Measurements from ENCODE around the gene ETFB. TPM values are rescaled to one million over a fixed set of nuclear protein-coding genes. Genes with fewer than 3 reads are reported as not detected.

Gene ETFB
- total and polyA plus RNA-seq, 5 experiments from 2014 or later: 46.2 to 104 (median 85.8) TPM

DNA sequence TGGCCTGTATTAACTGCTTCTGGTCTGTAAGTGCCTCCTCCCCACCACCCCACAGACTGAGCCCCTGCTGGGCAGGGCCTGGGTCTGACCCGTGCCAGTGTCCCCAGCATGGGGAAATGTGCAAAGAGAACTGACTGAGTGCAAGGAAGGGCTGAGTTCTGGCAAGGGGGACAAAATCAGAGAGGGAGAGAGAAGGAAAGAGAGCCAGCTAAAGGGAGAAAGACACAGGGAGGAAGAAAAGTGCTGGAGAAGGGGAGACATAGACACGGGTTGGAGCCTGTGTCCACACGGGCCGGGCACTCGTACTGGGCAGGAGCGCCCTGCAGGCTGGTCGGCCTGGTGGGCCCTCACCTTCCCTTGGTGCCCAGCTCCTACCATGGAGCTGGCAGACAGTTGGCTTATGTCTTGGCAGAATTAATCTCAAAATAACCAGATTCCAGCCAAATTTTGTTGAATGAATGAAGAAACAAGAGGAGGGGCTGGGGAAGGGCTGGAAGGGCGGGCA is 5.0 kb upstream of the ETFB start:
- Mint-ChIP-seq H3K27ac (peak overlapping the region; percentile 41 to 98 (median 92)), H3K36me3 (no peaks in the 10 kb centered on the region), H3K27me3 (no peaks in the 10 kb centered on the region), H3K9me3 (no peaks in the 10 kb centered on the region), H3K4me3 (peak overlapping the region; percentile 46 to 100 (median 80)), H3K4me1 (peaks cover 54 to 84% (median 80%) of the 10 kb centered on the region in 4 donors)
- POLR2A ChIA-PET: interaction anchor here (1.3 kb wide), 1 partner anchor 41 kb away, joined by 3 read pairs; no protein-coding TSS in a partner anchor
- DNase-seq: no peak
- no peak for ATAC-seq

DNA sequence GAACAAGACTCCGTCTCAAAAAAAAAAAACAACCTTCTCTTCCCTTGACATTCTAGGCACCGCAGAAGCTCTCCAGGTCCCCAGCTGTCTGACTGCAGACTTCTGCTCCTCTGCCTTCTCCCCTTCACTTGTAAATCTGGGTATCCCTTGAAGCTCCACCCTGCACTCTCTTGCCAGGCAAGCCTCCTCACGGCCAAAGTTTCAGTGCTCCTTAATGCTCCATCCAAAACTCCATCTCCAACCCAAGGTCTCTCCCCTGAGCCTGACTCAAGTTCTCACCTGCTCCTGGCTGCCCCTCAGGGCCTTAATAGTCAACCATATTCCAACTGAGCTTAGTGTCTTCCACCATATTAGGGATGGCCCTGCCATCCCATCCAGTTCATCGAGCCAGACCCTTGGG is 4.0 kb upstream of the ETFB start:
- Mint-ChIP-seq H3K36me3 (no peaks in the 10 kb centered on the region), H3K4me1 (peaks cover 58 to 87% (median 79%) of the 10 kb centered on the region in 4 donors), H3K4me3 (peak overlapping the region; percentile 19 to 100 (median 62)), H3K27me3 (no peaks in the 10 kb centered on the region), H3K27ac (peak overlapping the region; percentile 57 to 98 (median 92)), H3K9me3 (no peaks in the 10 kb centered on the region)
- POLR2A ChIA-PET: interaction anchor here (1.3 kb wide), 1 partner anchor 42 kb away, joined by 3 read pairs; no protein-coding TSS in a partner anchor
- DNase-seq (no peak), ATAC-seq (no peak)

DNA sequence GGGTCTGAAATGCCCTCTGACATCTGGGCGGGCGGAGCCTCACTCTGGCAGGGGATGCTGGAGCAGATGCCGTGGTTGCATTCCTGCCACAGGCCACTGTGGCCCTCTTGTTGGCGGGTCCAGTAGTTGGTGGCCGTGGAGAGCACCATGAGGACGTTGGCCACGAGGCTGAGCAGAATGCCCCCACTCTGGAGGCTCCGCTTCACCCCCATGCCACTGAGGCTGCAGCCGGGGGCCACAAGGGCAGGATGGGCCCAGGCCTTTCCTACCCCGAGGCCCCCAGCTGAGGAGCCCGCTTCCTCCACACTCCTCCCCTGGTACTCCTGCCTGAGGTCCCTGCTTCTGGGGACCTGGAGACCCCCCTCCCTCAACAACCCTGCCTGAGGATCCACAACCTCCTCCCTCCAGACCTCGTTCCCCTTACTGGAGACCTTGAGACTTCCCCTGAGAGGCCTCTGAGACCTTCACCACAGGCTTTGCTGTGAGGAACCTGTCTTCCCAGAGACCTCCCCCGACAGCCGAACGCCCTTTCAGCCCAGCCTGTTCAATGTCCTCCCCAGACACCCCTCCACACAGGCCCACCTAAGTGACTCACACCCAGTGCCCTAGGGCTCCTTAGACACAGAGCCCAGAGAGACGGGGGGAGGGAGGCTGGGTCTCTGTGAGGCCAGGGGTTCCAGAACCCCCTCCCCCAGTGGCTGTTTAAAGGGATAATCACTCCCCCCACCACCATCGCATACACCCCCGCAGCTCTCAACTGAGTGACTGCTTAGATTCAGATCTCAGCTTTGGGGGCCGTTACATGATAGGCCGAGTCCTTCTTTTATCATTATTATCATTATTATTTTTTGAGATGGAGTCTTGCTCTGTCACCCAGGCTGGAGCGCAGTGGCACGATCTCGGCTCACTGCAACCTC is 2.4 kb upstream of the ETFB start, which contains the start of gene CLDND2:
CLDND2 (minus strand) TSS at position 638 of the 917 bp plus-strand sequence; CDS start at position 212, 426 bp downstream.
- H3K4me1 Mint-ChIP-seq: peaks cover 61 to 83% (median 77%) of the 10 kb centered on the region in 4 donors
- no peaks in the 10 kb centered on the region for H3K27me3 Mint-ChIP-seq
- H3K4me3 Mint-ChIP-seq: peak within 1 kb of the TSS; percentile 93 to 100 (median 98)
- peak in 6 of 10 donors; percentile 10 to 54 (median 30) for DNase-seq
- POLR2A ChIA-PET: interaction anchor here (1.3 to 1.5 kb wide), 5 partner anchors 14 to 245 kb away, joined by 3 to 5 read pairs (median 4); no protein-coding TSS in a partner anchor
- no peaks in the 10 kb centered on the region for H3K9me3 Mint-ChIP-seq
- peak within 1 kb of the TSS; percentile 91 to 98 (median 96) for H3K27ac Mint-ChIP-seq
- no peak for ATAC-seq
- H3K36me3 Mint-ChIP-seq: no peaks in the 10 kb centered on the region

- H3K27ac Mint-ChIP-seq: peak overlapping the region; percentile 83 to 98 (median 96)
- peaks cover 63 to 83% (median 77%) of the 10 kb centered on the region in 4 donors for H3K4me1 Mint-ChIP-seq
- H3K27me3 Mint-ChIP-seq: no peaks in the 10 kb centered on the region
- DNase-seq (peak; percentile 87 to 96 (median 92)), ATAC-seq (peak; percentile 72 to 75)
- no peaks in the 10 kb centered on the region for H3K36me3 Mint-ChIP-seq
- peak overlapping the region; percentile 93 to 100 (median 98) for H3K4me3 Mint-ChIP-seq
- no peaks in the 10 kb centered on the region for H3K9me3 Mint-ChIP-seq
- POLR2A ChIA-PET: interaction anchor here (1.2 to 1.5 kb wide), 6 partner anchors 12 to 244 kb away, joined by 3 to 5 read pairs (median 4); no protein-coding TSS in a partner anchor
These were observed 1.6 kb upstream of the ETFB start for GRCh38 chr19:51367565-51368365.

DNA sequence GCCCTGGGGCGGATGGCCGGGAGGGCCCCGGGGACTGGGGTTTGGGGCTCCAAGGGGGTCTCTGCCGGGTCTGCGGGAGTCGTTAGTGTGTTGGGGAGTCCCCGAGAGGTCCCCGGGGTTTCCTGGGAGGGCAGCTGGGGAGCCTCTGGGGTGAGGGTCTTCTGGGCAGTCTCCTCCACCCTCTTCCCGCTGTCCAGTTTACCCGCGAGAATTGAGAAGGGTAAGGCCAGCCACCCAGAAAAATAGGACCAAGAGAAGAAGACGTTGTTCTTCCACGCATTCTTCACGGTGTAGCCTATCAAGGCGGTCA is 1.0 kb upstream of the ETFB start:
- Mint-ChIP-seq H3K36me3 (no peaks in the 10 kb centered on the region), H3K27me3 (no peaks in the 10 kb centered on the region), H3K27ac (peak overlapping the region; percentile 83 to 98 (median 96)), H3K9me3 (no peaks in the 10 kb centered on the region), H3K4me1 (peaks cover 60 to 83% (median 76%) of the 10 kb centered on the region in 4 donors), H3K4me3 (peak overlapping the region; percentile 93 to 100 (median 98))
- DNase-seq (no peak), ATAC-seq (no peak)
- POLR2A ChIA-PET: interaction anchor here (0.5 to 1.5 kb wide), 7 partner anchors 11 to 359 kb away, joined by 3 to 5 read pairs (median 3); no protein-coding TSS in a partner anchor

- no peaks in the 10 kb centered on the region for H3K36me3 Mint-ChIP-seq
- peaks cover 57 to 83% (median 76%) of the 10 kb centered on the region in 4 donors for H3K4me1 Mint-ChIP-seq
- H3K4me3 Mint-ChIP-seq: peak overlapping the region; percentile 93 to 100 (median 98)
- H3K9me3 Mint-ChIP-seq: no peaks in the 10 kb centered on the region
- ATAC-seq (peak; percentile 57 to 62), DNase-seq (peak; percentile 84 to 95 (median 87))
- peak overlapping the region; percentile 83 to 98 (median 96) for H3K27ac Mint-ChIP-seq
- no peaks in the 10 kb centered on the region for H3K27me3 Mint-ChIP-seq
- POLR2A ChIA-PET: interaction anchor here (0.5 to 1.5 kb wide), 9 partner anchors 11 to 359 kb away, joined by 3 to 10 read pairs (median 3); no protein-coding TSS in a partner anchor
These were observed 434 bp upstream of the ETFB start for GRCh38 chr19:51366389-51367254.

DNA sequence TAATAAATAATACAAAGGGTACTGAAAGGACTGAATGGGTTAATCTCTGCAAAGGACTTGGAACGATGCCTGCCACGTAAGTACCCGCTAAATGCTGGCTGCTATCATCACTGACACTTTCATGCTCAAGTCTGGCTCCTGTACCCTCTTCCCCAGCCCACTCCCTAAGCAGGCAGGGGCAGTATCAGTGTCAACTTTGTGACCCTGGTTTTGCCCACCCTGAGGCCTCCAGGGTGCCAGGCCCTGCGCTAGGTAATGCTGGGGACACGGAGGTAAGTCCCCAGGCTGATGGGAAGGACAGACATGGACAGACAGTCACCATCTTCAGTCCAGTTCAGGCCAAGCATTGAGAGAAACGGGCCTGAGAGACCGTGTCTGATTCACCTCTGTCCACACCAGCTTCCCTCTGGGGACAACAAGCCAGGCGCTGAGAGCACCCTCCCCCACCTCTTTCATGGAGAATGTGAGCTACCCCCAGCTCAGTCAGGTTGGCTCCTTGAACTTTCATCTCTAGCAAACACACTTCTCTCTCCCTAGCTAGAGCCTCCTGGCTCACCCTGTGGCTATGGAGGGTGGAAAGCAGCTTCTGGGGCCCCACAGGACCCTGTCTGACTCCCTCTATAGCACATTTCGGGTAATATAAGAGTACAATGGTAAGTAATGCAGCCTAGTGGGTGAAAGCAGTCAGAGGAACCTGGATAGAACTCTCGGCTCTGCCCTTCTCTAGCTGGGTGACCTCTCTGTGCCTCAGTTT is 800 bp downstream of the ETFB start:
- H3K9me3 Mint-ChIP-seq: no peaks in the 10 kb centered on the region
- peak overlapping the region; percentile 93 to 100 (median 98) for H3K4me3 Mint-ChIP-seq
- peaks cover 45 to 71% (median 66%) of the 10 kb centered on the region in 4 donors for H3K4me1 Mint-ChIP-seq
- no peaks in the 10 kb centered on the region for H3K27me3 Mint-ChIP-seq
- peaks cover 0 to 2% (median 0%) of the 10 kb centered on the region in 3 donors for H3K36me3 Mint-ChIP-seq
- POLR2A ChIA-PET: interaction anchor here (0.9 to 1.4 kb wide), 4 partner anchors 12 to 77 kb away, joined by 3 to 10 read pairs (median 5); no protein-coding TSS in a partner anchor
- ATAC-seq (peak; percentile 19 to 40), DNase-seq (peak in 4 of 10 donors; percentile 18 to 44 (median 34))
- peak overlapping the region; percentile 83 to 98 (median 97) for H3K27ac Mint-ChIP-seq

DNA sequence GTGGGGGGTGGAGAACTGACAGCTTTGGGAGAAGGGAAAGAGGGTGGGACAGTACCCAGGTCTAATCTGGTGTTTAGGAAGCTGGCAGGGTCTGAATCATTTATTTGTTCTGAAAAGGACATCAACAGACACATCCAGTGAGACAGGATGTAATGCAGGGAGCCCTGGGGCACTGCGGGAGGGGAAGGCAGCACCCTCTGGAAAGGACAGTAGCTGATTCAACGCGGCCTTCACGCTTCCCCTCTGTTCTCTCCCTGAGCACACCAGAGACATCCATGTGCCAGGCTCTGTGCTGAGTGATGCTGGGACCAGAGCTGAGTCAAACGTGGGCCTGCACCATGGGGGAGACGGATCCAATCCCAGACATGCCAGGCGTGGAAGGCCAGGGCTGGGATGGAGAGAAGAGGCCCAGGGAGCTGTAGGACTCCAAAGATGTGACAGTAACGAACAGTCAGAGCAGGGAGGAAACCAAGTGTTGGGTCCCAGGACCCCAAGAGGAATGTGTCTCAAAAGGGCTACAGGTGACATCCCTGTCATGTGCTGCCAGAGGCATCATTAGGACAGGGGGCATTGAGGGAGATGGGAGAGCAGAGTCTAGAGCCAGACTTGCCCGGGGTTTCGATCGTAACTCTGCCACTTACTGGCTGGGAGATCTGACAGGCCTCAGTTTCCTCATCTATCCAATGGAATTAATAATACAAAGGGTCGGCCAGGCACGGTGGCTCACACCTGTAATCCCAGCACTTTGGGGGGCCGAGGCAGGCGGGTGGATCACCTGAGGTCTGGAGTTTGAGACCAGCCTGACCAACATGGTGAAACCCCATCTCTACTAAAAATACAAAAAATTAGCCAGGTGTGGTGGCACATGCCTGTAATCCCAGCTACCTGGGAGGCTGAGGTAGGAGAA is 1.7 kb downstream of the ETFB start:
- no peaks in the 10 kb centered on the region for H3K9me3 Mint-ChIP-seq
- DNase-seq (no peak), ATAC-seq (no peak)
- peaks cover 0 to 2% (median 0%) of the 10 kb centered on the region in 3 donors for H3K36me3 Mint-ChIP-seq
- peak overlapping the region; percentile 23 to 75 (median 53) for H3K4me3 Mint-ChIP-seq
- POLR2A ChIA-PET: no interaction called here
- peak overlapping the region in 9 of 10 donors; percentile 5 to 85 (median 57) for H3K27ac Mint-ChIP-seq
- H3K27me3 Mint-ChIP-seq: no peaks in the 10 kb centered on the region
- peaks cover 42 to 68% (median 62%) of the 10 kb centered on the region in 4 donors for H3K4me1 Mint-ChIP-seq

DNA sequence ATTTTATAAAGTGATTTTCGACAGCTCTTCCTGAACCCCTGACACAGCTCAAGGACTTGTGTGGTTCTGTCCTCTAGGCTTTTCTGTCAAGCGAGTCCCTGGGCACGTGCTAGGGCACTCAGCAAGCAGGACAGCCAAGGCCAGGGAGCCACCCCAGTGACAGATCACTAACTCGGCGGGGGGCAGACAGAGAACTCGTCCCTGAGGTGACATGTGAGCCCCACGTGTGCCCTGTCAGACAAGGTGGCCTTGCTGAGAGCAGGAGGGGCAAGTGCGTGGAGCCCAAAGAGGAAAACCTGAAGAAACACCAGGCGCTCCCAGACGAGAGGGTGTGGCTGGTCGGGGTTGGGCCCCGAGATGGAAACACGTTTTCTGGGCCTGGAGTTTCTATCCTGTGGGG is 4.9 kb downstream of the ETFB start:
- POLR2A ChIA-PET: no interaction called here
- peaks cover 0 to 2% (median 0%) of the 10 kb centered on the region in 3 donors for H3K36me3 Mint-ChIP-seq
- no peaks in the 10 kb centered on the region for H3K9me3 Mint-ChIP-seq
- no peaks in the 10 kb centered on the region for H3K27me3 Mint-ChIP-seq
- H3K27ac Mint-ChIP-seq: no peak overlapping the region
- peaks cover 31 to 57% (median 47%) of the 10 kb centered on the region in 4 donors for H3K4me1 Mint-ChIP-seq
- H3K4me3 Mint-ChIP-seq: no peak overlapping the region
- DNase-seq (no peak), ATAC-seq (no peak)

GRCh38 chr19:51359294-51359693 is 6.9 kb downstream of the ETFB start:
- Mint-ChIP-seq H3K27me3 (no peaks in the 10 kb centered on the region), H3K36me3 (peaks cover 0 to 2% (median 0%) of the 10 kb centered on the region in 3 donors), H3K4me3 (peak overlapping the region in 1 of 10 donors; percentile 34), H3K4me1 (peaks cover 27 to 56% (median 47%) of the 10 kb centered on the region in 4 donors), H3K9me3 (no peaks in the 10 kb centered on the region), H3K27ac (peak overlapping the region in 3 of 10 donors; percentile 9 to 66 (median 50))
- ATAC-seq (no peak), DNase-seq (no peak)
- POLR2A ChIA-PET: no interaction called here
